ENCODE results near the gene TSHZ1.

DNA sequence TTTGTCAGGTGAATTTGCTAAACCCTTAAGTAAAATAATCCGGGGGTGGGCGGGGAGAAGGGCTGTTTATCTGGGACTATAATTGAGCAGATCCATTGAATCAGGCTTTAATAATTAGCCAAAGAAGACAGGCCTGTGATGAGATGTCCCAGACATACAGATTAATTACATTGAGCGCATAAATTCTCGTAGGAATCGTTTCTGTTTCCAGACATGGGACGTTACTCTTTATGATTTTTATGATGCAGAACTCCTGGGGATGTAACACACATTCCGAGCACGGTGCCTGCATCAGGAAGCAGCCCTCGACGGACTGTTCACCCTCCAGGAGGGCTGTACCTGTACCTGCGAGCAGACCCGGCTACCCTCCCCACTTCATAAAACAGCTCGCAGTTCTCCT lies 128.0 kb downstream of the TSHZ1 start:
- TF ChIP-seq EZH2 (IDR thresholded peaks at IDR 0.05; ENCODE audit: borderline replicate concordance, insufficient read depth, low read length, poor library complexity, severe bottlenecking) (no peak), MXI1 (conservative IDR thresholded peaks at IDR 0.05; ENCODE audit: poor library complexity, severe bottlenecking) (no peak), TAF1 (IDR thresholded peaks at IDR 0.05; ENCODE audit: low read depth) (no peak), POLR2AphosphoS5 (IDR thresholded peaks at IDR 0.05) (no peak), SMC3 (conservative IDR thresholded peaks at IDR 0.05; ENCODE audit: poor library complexity) (no peak)
- TF ChIP-seq, protein P1, sequence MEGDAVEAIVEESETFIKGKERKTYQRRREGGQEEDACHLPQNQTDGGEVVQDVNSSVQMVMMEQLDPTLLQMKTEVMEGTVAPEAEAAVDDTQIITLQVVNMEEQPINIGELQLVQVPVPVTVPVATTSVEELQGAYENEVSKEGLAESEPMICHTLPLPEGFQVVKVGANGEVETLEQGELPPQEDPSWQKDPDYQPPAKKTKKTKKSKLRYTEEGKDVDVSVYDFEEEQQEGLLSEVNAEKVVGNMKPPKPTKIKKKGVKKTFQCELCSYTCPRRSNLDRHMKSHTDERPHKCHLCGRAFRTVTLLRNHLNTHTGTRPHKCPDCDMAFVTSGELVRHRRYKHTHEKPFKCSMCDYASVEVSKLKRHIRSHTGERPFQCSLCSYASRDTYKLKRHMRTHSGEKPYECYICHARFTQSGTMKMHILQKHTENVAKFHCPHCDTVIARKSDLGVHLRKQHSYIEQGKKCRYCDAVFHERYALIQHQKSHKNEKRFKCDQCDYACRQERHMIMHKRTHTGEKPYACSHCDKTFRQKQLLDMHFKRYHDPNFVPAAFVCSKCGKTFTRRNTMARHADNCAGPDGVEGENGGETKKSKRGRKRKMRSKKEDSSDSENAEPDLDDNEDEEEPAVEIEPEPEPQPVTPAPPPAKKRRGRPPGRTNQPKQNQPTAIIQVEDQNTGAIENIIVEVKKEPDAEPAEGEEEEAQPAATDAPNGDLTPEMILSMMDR (IDR thresholded peaks at IDR 0.05; ENCODE audit: poor library complexity, severe bottlenecking): no peak

Measured in neural cell (in vitro differentiated cells).